GM15510 (cell line): ENCODE results near the gene SYK.

Experiments used
- POLR2A ChIP-seq: IDR thresholded peaks from 3 replicates; pipeline ENCODE4 v1.6.1; 2011; ENCODE audit warnings: borderline replicate concordance; ENCODE audit not compliant: insufficient read length; ENCODE audit errors: extremely low read depth

The SYK gene

DNA sequence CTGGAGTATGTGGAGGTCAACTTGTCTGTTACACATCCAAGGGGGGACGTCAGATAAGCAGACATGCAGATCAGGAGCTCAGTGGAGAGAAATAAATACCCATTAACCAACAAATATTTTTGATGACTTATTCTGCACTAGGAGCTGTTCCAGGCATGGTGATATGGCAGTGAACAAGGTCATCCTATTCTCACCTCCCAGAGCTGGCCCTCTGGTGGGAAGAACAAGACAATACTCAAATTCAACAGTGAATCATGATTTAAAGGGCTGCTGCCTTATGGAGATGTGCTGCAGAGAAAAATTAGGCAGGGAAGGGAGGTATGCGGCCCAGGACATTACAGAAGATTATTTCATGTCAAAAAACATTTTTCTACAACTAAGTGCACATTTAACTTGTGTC is 36.5 kb downstream of the SYK start:
- TF ChIP-seq POLR2A: no peak

DNA sequence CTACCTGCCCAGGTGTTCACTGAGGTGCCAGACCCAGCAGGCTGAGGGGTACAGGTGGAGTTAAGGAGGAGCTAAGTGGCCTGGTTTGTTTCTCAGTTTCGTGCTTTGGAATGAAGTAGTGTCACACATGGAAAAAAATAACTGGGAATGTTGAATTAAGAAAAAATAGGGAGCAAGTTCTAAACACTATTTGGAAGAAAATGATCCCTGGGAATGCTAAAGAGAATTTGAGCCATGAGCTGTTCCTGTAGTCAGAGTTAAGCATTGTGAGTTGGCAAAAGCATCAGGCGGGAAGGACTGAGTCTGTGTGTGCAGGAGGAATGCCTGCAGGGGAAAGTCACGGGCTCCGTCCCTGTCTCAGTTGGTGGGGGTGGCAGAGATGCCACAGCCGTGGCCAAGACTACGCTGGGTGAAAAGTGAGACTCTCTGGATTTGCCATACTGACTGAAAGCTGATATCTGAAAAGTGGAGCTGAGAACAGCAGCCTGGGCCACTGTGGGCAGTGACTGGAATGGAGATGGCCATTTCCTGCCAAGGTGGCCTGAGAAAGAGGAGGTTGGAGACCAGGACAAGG is 37.0 kb downstream of the SYK start:
- no peak for TF ChIP-seq POLR2A

DNA sequence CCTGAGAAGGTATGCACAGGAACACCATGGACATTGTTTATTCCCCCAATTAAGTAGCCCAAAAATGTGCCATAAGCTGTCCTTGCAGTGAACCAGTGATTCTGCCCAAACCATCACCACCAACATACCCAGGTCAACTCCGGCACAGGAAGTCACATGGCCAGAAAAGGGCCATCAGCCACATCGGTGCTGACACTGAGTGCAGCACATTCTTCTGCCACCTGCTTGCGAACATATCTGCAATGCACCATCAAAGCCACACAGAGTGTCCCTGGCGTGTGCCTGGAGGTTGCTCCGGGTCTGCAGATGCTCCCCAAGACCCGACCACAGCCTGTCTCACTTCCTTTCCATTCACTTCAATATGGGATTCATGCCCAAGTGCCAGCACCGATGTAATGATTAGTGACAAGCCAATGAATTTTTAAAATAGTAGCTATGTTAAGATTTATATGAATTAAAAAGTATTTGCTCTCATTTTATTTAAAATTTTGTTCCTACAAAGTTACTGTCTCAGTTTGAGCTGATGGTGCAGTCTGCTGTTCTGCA is 37.6 kb downstream of the SYK start:
- no peak for TF ChIP-seq POLR2A

DNA sequence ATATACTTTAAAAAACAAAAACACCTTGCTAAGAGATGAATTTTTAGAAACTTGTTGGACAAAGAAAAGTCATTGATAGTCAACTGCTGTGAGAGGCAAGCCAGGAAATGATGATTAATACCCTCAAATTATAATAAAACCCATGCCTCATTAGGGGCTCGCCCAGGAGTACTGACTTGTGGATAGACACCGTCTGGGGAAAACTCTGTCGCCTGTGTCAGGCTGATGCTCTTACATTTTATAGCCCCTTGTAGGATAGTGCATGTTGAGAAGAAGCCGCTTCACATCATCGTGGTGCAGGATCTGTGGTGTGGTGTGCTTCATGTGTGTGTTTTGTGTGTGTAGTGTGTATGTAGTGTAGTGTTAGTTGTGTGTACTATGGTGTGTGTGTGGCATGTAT is 39.1 kb downstream of the SYK start:
- TF ChIP-seq POLR2A: no peak

DNA sequence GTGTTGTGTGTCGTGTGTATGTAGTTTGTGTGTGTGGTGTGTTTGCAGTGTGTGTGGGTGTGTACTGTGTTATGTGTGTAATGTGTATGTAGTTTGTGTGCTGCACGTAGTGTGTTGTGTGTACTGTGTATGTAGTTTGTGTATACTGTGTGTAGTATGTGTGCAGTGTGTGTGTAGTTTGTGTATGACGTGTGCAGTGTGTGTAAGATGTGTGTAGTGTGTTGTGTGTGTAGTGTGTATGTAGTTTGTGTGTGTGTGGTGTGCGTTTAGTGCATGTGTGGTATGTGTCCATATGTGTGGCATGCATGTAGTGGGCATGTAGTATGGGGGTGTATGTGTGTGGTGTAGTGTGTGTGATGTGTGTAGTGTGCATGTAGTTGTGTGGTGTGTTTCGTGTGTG is 39.6 kb downstream of the SYK start:
- TF ChIP-seq POLR2A: no peak

DNA sequence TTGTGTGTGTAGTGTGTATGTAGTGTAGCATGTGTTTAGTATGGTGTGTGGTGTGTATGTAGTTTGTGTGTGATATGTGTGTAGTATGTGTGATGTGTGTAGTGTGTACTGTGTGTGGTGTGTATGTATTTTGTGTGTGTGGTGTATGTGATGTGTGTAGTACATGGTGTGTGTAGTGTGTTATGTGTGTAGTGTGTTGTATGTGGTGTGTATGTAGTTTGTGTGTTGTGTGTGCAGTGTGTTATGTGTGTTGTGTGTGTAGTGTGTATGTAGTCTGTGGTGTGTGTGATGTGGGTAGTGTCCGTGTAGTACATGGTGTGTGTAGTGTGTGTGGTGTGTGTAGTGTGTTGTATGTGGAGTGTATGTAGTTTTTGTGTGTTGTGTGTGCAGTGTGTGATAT is 40.0 kb downstream of the SYK start:
- no peak for TF ChIP-seq POLR2A

DNA sequence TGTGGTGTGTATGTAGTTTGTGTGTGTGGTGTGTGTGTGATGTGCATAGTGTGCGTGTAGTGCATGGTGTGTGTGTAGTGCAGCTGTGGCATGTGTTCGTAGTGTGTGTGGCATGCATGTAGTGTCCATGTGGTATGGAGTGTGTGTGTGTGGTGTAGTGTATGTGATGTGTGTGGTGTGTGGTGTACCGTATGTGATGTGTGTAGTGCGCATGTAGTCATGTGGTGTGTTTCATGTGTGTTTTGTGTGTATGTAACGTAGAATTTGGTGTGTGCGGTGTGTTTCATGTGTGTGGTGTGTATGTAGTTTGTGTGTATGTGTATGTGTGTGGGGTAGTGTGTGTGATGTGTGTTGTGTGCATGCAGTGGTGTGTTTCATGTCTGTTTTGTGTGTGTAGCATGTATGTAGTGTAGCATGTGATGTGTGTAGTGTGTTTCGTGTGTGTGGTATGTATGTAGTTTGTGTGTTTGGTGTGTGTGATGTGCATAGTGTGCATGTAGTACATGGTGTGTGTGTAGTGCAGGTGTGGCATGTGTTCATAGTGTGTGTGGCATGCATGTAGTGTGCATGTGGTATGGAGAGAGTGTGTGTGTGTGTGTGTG is 40.7 kb downstream of the SYK start:
- TF ChIP-seq POLR2A: no peak

DNA sequence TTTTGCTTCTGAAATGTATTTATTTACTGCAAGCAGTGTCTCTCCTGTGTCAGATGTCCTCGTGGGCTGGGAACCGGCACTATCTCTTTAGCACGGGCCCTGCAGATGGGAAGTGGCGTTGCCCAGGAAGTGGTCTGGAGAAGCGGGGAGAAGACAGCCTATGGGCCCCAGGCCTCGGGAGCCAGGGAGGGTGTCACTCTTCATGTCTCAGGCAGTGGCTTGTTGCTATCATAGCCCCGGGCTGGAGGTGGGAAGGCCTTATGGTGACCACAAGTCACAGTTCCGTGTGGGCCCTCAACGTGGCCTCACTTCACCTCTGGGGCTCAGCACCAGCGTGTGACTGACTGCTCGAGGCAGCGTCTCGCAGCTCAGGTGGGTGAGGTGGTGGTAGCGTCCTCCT is 41.4 kb downstream of the SYK start:
- no peak for TF ChIP-seq POLR2A

DNA sequence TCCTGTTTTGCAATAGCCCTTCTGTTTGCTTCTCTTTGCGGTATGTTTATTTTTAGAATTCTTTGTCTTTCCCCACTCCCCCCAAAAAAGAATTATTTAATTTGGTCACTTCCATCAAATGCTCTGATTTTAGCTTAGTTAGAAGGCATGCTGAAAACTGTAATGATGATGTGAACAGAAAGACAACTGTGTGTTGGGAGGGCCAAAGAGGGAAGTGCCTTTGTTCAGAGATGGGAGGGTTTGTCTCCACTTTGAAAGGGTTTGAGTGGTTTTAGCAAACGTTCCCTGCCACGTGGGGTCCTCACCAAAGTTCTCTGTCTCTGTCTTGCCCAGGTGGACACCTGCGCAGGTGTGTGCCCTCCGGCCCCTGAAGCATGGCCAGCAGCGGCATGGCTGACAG is 41.9 kb downstream of the SYK start:
- TF ChIP-seq POLR2A: no peak

DNA sequence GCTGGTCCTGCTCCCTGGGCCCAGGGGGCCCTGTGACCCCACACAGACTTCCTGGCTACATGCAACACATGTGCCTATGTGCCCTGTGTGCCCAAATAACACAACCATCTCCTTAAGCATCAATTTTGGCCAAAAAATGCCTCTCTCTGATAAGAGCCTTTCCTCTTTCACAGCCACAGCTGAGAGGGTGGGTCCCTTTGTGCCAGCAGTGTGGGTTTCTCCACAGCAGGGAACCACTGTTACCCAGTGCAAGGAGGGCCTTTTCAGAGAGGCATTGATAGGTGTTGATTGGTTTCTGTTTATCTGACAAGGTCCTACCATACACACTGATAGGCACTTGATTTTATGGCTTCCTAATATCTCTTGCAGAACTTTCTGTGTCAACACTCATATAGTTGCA is 42.7 kb downstream of the SYK start:
- TF ChIP-seq POLR2A: no peak

DNA sequence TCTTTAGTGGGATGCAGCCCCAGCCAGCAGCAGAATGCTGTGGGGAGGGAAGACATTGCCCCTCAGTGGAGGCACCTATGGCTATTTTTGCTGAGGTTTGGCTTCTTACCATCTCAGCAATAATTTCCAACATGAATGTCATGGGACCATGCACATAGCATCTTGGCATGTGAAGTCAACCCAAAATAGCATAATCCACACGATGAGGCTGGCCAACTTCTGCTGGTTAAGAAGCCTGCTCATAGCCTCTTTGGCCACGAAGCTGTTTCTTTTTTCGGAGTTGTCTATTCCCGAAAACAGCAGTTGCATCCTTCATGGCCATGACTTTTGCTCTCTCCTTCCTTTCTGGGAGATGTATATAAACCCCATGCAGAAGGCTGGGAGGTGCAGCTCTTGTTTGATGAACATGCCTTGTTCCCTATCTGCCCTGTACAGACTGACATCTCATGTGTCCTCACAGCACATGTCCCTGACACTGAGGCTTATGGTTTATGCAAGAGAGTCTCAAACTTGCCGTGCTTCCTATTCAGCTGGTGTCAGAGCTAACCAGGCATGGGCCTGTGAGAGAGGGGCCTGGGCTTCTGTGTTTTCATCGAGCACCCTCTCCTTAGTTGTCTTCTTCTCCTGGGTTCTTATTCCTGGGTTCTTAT is 45.3 kb downstream of the SYK start:
- no peak for TF ChIP-seq POLR2A

DNA sequence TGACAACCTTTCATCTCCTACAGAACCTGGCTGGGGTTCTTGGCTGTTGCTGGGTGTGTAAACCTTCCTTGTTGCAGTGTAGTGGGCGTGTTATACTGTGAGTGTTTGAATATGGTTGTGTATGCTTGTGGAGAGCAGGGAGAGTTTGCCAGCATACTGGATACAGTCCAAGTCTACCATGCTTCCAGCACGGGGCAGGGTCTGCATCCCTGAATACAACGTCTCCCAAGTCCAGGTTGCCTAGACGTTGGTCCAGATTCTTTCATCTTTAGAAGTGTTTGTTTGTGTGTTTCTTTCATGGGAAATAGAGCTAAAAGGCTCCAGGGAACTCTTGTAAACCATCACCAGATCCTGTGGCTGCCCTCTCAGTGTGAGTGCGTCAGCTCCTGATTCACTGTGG is 46.4 kb downstream of the SYK start:
- no peak for TF ChIP-seq POLR2A

DNA sequence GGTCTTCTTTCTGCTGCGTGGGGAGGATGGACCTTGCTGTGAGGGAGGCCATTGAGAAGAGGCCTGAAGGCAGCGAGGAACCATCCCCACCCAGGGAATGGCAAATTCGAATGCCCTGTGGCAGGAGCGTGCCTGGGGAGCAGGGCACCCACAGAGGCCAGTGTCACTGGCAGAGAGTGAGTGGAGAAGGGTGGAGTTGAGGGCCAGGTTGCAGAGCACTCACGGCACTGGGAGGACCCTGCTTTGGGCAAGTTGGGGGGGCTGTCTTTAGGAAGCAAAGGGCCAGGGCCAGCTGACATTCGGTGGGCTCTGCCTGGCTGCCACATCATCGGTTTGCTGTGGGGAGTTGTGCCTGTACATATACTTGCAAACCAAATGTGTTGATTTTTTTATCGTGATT is 47.2 kb downstream of the SYK start:
- no peak for TF ChIP-seq POLR2A

DNA sequence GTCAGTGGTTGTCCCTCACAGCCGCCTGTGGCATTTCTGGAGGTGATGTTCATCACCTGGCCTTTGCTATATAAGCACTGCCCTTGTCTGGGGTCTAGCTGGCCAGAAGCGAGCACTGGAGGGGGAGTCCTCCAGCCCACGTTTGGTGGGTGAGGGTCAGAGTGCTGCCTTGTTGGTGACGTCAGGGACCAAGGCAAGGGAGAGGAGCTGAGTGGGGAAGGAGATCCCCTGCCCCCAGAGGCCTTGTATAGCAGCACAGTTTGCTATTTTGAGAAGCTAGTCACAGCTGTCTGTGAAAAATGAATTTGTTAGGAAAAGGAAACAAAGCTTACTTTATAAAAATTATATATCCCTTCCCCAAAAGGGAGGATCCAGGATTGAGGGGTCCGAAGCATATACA is 49.8 kb downstream of the SYK start:
- TF ChIP-seq POLR2A: no peak

DNA sequence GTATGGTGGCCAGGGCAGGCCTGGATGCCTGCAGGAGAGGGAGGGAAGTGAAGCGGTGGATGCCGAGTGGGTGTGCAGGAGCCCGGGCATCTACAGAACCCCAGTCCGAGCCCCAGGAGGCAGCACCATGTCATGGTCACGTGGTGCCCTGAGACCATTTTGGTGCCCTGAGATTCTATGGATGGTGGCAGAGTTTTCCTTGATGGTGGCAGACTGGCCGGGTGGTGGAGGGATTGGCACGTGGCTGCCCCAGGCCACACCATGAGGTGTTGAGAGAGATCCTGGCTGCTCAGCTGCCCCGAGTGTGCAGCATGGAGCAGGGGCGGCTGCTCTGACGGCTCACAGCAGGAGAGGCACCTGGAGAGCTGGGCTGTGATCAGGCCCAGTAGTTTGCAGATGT is 52.3 kb downstream of the SYK start:
- TF ChIP-seq POLR2A: no peak

DNA sequence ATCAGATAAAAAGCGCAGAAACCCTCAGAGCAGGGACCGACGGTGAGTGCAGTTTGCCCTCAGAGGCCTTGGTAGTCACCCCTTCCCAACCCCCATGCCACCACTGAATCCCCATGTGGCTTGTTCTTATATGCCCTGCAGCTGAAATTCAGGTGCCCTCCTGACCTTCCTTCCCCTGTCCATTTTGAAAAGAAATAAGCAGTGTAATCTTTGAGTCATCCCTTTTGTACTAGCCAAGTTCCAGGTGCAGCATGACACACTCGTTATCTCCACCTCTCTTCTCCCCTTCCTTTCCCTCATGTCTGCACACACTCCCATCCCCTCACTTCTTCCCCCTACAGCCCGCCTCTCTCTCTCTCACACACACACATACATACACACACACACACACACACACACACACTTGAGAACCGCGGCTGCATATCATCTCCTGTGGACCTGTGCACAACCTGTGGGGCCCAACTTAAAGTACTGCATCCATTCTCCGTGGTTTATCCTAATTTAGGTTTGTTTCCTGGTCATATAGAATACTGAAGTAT is 53.1 kb downstream of the SYK start:
- TF ChIP-seq POLR2A: no peak
